Fibroblast of villous mesenchyme (primary cell): ENCODE measurements around the gene NAPG. TPM values are rescaled to one million over a fixed set of nuclear protein-coding genes. Genes with fewer than 3 reads are reported as not detected.
"Not testable (repeated sequence)": the region's sequence is repeated elsewhere in the genome, so short reads cannot be mapped to it uniquely, and the experiment has no call there.

ENCODE experiments used
- DNase-seq: peaks from one replicate; pipeline ENCODE4 v3.0.0-alpha.2; 2010; ENCODE audit warnings: low read depth
- H3K4me3 ChIP-seq: 2 replicates; pipeline ENCODE4 v1.5.1; 2011; ENCODE audit warnings: low read depth, mild to moderate bottlenecking, low read length
- total RNA-seq: library from RNA; depleted of rRNA; stranded (reverse); fragments of >200 nt; gene quantifications from 2 replicates; pipeline ENCODE4 v1.2.3, GENCODE V29; 2012
- TF ChIP-seq, protein P1 (sequence below): IDR thresholded peaks from 2 replicates; pipeline ENCODE4 v1.5.1; 2012; ENCODE audit warnings: low read depth, mild to moderate bottlenecking, low read length; ENCODE audit not compliant: insufficient read depth

NAPG gene
- total RNA-seq, 1 donor: 67.8 TPM

DNA sequence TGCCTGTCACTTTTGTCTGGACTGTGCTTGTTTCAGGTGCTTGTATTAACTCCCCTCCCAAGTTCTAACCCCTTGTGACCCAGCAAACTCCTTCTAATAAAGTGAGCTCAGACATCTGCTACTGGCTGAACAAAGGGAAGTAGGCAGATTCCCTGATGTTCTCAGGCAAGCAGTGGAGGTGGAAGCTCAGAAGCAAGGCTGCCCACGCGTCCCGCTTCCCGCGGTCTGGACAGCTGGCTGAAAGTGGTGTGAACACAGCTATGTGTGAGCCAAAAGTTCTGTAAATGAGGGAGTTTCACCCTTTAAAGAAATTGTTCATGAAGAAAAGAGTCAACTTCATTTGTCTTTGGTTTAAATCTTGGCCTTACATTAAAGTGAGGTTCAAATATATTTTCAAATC, 40.0 kb downstream of the NAPG start:
- TF ChIP-seq, protein P1, sequence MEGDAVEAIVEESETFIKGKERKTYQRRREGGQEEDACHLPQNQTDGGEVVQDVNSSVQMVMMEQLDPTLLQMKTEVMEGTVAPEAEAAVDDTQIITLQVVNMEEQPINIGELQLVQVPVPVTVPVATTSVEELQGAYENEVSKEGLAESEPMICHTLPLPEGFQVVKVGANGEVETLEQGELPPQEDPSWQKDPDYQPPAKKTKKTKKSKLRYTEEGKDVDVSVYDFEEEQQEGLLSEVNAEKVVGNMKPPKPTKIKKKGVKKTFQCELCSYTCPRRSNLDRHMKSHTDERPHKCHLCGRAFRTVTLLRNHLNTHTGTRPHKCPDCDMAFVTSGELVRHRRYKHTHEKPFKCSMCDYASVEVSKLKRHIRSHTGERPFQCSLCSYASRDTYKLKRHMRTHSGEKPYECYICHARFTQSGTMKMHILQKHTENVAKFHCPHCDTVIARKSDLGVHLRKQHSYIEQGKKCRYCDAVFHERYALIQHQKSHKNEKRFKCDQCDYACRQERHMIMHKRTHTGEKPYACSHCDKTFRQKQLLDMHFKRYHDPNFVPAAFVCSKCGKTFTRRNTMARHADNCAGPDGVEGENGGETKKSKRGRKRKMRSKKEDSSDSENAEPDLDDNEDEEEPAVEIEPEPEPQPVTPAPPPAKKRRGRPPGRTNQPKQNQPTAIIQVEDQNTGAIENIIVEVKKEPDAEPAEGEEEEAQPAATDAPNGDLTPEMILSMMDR: no peak
- H3K4me3 ChIP-seq: no peak overlapping the region
- no peak for DNase-seq

DNA sequence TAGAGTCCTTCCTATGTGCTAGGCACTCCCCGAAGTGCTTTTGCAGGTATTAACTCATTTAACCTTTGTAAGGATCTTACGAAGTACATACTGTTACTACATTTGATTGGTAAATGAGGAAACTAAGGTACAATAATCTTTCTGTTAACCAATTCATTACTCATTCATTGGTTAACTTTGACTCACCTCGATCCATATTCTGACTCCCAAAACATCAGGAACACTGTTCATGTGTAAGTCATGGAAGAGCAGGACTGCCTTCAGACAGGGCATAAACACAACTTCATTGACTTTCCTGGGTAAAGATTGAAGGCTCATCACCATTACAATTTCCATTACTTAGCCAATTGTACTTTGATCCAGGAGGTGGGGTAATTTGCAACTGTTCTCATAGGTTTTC, 40.6 kb downstream of the NAPG start:
- H3K4me3 ChIP-seq: no peak overlapping the region
- DNase-seq: no peak
- TF ChIP-seq, protein P1: no peak

DNA sequence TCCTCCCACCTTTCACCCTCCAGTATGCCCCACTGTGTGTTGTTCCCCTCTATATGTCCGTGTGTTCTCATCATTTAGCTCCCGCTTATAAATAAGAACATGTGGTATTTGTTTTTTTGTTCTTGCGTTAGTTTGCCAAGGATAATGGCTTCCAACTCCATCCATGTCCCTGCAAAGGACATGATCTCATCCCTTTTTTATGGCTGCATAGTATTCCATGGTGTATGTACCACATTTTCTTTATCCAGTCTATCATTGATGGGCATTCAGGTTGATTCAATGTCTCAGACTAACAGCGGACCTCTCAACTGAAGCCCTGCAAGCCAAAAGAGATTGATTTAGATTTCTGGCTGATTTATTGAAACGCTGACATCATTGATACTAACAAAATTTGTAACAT, 44.1 kb downstream of the NAPG start:
- H3K4me3 ChIP-seq, DNase-seq: not testable (repeated sequence)

DNA sequence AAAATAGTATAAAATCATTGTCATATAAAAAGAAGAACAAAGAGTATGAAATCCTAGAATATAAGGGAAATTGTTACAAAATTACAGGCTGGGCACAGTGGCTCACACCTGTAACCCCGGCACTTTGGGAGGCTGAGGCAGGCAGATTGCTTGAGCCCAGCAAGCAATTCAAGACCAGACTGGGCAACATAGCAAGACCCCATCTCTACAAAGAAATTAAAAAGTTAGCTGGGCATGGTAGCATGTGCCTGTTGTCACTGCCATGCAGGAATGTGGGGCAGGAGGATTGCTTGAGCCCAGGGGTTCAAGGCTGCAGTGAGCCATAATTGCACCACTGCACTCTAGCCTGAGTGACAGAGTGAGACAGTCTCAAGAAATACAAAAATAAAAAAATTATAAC, 44.8 kb downstream of the NAPG start:
- TF ChIP-seq, protein P1: no peak
- H3K4me3 ChIP-seq: no peak overlapping the region
- no peak for DNase-seq

DNA sequence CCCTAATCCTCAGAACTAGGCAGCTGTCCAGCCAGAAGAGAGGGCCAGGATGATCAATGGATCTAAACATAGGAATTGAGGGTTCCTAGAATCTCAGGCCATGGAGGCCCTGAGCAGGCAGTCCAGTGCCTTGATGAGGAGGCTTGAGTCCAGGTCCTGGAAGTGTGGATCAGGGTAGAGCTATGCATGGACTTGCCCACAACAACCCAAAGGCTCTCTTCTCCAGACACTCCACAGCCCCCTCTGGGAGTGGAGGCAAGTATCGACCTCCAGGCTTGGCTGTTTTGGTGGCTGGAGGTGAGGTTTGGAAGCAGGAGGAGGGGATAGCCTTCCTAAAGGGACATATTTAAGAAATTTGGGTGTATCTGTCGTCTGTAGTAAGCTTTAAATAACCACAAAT, 45.7 kb downstream of the NAPG start:
- TF ChIP-seq, protein P1: no peak

DNA sequence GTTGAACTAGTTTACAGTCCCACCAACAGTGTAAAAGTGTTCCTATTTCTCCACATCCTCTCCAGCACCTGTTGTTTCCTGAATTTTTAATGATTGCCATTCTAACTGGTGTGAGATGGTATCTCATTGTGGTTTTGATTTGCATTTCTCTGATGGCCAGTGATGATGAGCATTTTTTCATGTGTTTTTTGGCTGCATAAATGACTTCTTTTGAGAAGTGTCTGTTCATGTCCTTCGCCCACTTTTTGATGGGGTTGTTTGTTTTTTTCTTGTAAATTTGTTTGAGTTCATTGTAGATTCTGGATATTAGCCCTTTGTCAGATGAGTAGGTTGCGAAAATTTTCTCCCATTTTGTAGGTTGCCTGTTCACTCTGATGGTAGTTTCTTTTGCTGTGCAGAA, 47.4 kb downstream of the NAPG start:
- H3K4me3 ChIP-seq, DNase-seq: not testable (repeated sequence)

More for the DNA sequence above, 45.7 kb downstream of the NAPG start:
- no peak overlapping the region for H3K4me3 ChIP-seq
- no peak for DNase-seq

DNA sequence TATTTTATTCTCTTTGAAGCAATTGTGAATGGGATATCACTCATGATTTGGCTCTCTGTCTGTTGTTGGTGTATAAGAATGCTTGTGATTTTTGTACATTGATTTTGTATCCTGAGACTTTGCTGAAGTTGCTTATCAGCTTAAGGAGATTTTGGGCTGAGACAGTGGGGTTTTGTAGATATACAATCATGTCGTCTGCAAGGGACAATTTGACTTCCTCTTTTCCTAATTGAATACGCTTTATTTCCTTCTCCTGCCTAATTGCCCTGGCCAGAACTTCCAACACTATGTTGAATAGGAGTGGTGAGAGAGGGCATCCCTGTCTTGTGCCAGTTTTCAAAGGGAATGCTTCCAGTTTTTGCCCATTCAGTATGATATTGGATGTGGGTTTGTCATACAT, 48.6 kb downstream of the NAPG start:
- not testable (repeated sequence) for DNase-seq, H3K4me3 ChIP-seq

DNA sequence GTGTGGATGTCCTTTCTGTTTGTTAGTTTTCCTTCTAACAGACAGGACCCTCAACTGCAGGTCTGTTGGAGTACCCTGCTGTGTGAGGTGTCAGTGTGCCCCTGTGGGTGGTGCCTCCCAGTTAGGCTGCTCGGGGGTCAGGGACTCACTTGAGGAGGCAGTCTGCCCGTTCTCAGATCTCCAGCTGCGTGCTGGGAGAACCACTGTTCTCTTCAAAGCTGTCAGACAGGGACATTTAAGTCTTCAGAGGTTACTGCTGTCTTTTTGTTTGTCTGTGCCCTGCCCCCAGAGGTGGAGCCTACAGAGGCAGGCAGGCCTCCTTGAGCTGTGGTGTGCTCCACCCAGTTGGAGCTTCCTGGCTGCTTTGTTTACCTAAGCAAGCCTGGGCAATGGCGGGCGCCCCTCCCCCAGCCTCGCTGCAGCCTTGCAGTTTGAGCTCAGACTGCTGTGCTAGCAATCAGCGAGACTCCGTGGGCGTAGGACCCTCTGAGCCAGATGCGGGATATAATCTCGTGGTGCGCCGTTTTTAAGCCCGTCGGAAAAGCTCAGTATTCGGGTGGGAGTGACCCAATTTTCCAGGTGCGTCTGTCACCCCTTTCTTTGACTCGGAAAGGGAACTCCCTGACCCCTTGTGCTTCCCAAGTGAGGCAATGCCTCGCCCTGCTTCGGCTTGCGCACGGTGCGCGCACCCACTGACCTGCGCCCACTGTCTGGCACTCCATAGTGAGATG, 52.2 kb downstream of the NAPG start:
- DNase-seq: not testable (repeated sequence)

DNA sequence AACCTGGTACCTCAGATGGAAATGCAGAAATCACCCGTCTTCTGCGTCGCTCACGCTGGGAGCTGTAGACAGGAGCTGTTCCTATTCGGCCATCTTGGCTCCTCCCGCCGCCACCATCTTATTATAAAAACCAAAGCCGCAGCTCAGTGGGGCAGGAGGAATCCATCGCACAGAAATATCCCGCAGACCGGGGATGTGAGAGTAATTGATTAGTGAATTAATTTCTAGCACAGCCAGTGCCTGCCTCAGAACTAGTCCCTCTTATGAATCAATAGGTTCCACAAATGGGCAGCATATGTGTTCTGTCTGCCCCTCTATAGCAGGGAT, 52.7 kb downstream of the NAPG start:
- DNase-seq: not testable (repeated sequence)

More for the DNA sequence above, 52.2 kb downstream of the NAPG start:
- not testable (repeated sequence) for H3K4me3 ChIP-seq

More for the DNA sequence above, 52.7 kb downstream of the NAPG start:
- H3K4me3 ChIP-seq: not testable (repeated sequence)
